NK-92 (cell line): ENCODE results near the gene SMURF1.

Experiments used
- DNase-seq: peaks from one replicate; lab custom pipeline; 2025; ENCODE audit not compliant: unreplicated experiment; lab: John Stamatoyannopoulos, UW

SMURF1 gene

DNA sequence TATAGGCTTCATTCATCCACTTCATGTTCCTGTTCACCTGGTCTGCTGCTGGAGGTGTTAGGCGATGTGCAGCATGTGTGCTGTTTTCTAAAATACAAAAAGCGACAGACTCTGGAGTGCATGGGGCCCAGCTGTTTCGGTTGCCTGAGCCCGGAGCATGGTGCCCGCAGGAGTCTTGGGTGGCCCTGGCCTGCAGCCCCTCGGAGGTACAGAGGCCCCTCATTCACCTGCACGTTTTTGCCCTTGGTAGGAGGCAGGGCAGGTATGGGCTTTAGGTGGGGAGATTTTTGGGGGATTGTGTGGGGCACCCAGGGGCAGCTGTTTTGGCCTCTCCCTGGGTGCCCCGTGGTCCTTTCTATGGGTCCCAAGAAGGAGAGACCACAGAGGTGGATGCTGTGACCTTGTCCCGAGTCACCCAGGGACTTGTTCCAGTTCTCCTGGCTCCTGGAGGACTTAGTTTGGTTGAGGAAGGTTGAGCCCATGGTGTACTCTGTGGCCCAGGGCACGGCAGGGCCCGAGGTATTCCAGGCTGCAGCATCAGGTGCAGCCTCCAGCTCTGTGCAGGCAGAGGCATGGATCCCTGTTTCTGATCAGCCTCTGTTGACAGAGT, 134.9 kb downstream of the SMURF1 start:
- DNase-seq: no peak

- no peak for DNase-seq
These were observed 135.7 kb downstream of the SMURF1 start for GRCh38 chr7:99008181-99008631.

DNA sequence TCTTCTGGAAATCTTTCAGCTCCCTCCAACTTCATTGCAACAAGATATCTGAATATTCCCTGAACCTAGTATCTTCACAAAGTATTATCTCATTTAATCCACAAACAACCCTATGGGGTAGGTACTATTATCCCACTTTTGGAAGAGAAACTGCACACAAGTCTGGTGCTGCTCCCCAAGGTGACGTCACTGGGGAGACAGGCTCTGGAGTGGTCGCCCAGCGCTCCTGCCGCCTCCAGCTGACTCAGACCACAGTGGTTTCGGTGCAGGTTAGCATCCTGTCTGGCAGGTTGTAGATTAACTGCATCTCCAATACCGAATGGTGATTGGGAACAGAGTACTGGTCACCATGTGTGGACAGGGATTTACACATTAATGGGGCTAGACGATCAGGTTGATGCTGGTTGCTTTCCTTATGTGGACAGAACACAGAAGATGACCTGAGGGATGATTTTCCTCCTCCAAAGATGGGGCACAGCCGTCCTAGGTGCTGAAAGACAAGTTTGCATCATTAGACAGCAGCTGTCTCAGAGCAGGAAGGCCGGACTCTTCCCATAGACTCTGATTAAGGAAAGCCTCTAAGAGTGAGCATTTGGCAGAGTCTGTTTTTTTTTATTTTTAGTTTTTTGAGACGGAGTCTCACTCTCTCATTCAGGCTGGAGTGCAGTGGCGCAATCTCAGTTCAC, 137.0 kb downstream of the SMURF1 start:
- no peak for DNase-seq

DNA sequence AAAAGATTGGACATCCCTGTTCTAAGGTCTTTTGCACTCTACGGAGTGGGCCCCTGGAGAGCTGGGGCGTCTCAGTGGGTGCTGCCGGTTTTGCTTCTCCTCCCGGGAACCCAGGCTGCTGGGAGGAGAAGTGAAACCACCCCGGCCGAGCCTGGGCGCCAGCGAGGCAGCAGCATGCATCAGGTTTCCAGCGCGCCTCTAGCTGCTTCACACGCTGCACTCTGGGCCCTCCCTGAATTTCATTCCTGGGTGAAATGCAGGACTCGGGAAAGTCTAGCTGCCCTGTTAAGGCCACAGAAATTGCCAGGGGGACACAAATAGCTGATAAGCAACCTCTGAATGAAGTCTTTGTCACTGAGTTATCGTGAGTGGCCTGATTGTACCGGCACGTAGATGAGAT, 138.1 kb downstream of the SMURF1 start:
- DNase-seq: no peak

GRCh38 chr7:99004781-99005500, 139.0 kb downstream of the SMURF1 start:
- DNase-seq: no peak

- DNase-seq: no peak
These were observed 139.7 kb downstream of the SMURF1 start for GRCh38 chr7:99004216-99004615.

GRCh38 chr7:99003419-99003818, 140.5 kb downstream of the SMURF1 start:
- no peak for DNase-seq

DNA sequence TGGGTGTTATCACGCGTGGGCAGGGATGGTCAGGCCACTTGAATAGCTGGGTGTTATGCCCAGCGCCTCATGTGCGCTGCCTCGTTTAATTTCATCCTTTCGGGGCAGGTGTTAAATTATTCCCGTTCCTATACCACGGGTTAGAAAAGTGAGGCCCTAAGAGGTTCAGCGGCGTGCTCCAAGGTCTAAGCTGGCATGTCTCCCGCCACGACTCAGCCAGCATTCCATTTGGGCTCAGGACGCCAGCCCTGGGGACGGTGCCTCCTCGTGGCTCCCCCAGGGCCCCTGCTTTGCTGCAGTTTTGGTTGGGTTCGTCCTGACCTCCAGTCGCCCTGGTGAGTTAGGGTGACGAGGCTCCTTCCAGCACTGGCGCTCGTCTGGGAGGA, 141.1 kb downstream of the SMURF1 start:
- no peak for DNase-seq

DNA sequence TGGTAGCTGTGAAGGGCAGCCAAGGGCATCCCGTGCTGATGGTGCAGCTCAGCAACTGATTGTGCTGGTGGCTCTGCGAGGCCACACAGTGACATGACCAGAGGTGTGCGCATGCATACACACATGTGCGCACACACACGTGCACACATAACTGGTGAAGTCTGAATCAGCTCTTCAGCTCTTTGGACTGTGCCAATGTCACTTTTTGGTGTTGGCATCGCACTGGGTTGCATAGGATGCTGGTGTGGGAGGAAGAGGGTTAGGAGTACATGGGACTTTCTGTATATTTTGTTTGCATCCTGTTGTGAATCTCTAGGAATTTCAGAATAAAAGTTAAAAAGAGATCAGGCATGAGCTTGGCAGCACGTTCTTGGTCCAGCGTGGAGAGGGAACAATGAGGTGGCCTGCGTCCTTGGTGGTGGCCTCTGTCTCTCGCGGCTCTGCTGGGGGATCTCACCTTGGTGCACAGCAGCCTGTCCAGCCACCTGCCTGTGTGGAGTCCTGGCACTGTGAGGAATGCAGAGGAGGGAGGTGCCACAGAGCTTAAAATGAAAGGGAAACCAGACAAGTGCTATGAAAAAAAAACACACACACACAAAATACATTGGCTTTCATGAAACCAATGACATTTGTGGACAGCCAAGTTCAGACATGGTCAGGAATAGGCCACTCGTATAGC, 141.6 kb downstream of the SMURF1 start:
- no peak for DNase-seq

GRCh38 chr7:99001482-99002147, 142.3 kb downstream of the SMURF1 start:
- no peak for DNase-seq

DNA sequence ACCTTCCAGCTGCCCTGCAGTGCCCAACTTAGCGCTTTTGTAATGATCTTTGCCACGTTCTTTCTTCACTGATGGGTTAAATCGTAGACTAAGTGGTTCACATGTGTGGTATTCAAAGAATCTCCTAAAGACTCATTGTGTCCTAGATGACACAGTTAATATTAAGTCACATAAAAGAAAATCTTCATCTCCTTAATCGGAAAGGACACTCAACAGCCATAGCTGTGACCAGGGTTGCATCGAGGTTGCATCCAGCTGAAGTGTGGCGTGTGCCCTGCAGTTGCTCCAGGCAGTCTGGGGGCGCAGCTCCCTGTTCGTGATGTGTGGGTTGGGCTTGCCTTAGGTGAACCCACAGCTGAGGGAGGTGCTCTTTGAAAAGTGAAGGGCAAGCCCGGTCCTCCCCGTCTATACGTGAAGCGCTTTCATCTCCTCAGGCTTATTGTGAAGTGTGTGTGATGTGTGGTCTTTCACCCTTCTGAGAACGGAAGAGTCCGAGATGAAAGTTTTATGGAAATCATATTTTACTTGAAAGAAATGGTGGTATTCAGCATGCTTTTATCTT, 142.9 kb downstream of the SMURF1 start:
- DNase-seq: no peak

- no peak for DNase-seq
These were observed 143.6 kb downstream of the SMURF1 start for GRCh38 chr7:99000196-99000903.

GRCh38 chr7:98998821-98999725, 144.8 kb downstream of the SMURF1 start:
- DNase-seq: no peak

DNA sequence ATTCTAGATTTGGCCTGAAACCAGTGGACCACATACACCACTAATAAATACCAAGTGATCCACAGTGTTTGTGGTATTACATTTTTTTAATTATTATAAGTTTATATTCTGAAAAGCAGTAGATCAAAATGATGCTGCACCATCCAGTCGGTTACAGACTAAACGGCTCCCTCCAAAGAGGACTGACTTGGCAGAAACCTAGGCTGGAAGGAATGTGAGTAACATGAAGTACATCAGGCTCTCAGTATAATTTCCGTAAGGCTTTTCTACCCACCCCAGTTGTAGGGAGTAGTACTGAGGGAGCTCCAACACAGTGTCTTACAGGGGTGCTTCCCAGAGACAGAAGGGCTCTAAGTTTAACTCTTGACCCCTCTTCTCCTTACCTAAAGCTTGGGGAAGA, 146.1 kb downstream of the SMURF1 start:
- no peak for DNase-seq

DNA sequence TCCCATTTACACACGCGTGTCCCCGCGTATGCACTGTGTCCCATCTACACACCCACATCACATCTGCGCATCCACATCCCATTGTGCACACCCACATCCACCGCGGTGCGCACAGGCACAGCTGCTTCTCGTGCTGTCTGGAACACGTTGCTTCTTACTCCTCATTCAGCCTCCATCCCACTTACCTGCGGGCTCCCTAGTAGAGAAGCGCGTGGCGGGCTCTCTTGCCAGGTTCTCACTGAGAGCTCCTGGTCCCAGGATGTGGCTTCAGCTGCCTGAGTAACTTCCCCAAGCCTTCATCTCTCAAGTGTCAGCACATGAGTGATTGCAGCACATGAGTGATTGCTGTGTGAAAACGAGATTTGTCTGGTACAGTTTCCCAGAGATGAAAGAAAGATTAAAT, 147.8 kb downstream of the SMURF1 start:
- DNase-seq: no peak

DNA sequence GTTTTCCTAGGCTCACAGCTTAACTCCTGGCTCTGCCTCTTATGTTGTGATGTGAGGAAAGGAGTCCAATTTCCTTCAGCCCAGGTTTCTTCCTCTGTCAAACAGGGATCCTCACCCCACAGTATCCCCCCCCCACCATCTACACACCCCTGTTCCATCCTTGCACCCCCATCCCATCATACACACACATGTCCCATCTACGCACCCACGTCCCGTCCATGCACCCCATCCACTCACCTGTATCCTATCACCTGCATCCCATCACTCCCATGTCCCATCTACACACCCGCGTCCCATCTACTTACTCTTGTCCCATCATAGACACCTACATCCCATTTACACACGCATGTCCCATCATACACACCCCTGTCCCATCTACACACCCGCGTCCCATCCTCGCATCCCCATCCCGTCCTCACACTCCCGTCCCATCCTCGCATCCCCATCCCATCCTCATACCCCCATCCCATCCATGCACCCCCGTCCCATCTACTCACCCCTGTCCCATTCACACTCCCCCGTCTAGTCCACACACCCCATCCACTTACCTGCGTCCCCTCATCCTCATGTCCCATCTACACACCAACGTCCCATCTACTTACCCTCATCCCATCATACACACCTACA, 148.3 kb downstream of the SMURF1 start:
- DNase-seq: no peak

DNA sequence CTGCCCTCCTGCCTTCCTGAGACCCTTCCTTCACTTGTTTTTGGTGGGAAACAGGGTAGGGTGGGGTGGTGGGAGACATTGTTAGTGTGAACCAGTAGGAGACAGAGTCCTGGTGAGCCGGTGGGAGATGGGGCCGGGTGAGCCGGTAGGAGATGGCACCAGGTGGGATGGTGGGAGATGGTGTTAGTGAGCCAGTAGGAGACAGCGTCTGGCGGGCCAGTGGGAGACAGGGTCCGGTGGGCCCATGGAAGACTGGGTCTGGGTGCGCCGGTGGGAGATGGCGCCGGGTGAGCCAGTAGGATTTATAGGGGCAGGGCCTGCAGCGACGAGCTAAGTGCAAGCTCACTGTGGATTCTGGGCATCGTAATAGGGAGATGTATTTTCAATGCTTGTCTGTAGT, 148.8 kb downstream of the SMURF1 start:
- no peak for DNase-seq

- no peak for DNase-seq
These were observed 149.6 kb downstream of the SMURF1 start for GRCh38 chr7:98994046-98994944.
